K562 (cell line): ENCODE measurements around the gene PIK3C2A. TPM values are rescaled to one million over a fixed set of nuclear protein-coding genes. Genes with fewer than 3 reads are reported as not detected.
A peak's percentile ranks its signal among the peaks of the same experiment; 100 is the strongest.

ENCODE experiments used
- ATF7 ChIP-seq: fragments of 450-650 bp; IDR thresholded peaks from 2 replicates; pipeline ENCODE4 v1.7.1; 2014; ENCODE audit warnings: mild to moderate bottlenecking, moderate library complexity
- ETS1 ChIP-seq: conservative IDR thresholded peaks from 2 replicates; pipeline ENCODE4 v1.6.1; 2011; ENCODE audit warnings: low read depth, mild to moderate bottlenecking, low read length; ENCODE audit not compliant: control insufficient read depth
- ETV5 ChIP-seq: sonication (generic); formaldehyde crosslinking; IDR thresholded peaks from 2 replicates; pipeline ENCODE4 v1.4.0; 2020; ENCODE audit warnings: low read depth, mild to moderate bottlenecking, missing genetic modification reagents
- FOS ChIP-seq: IDR thresholded peaks from 3 replicates; pipeline ENCODE4 v1.6.1; 2011; ENCODE audit not compliant: insufficient read length; ENCODE audit errors: extremely low read depth
- FOXK1 ChIP-seq: sonication (generic); formaldehyde crosslinking; IDR thresholded peaks from 2 replicates; pipeline ENCODE4 v1.8.0; 2022; ENCODE audit warnings: missing genetic modification reagents, mild to moderate bottlenecking, borderline replicate concordance
- MAZ ChIP-seq, 2 experiments: fragments of 450-650 bp in 1 of 2; sonication (generic) in 1 of 2; formaldehyde crosslinking; IDR thresholded peaks in 1 of 2; conservative IDR thresholded peaks in 1 of 2; 2 replicates each; pipeline versions ENCODE4 v1.4.0 to v1.5.0; 2020; ENCODE audit warnings: mild to moderate bottlenecking in 1 of 2, missing genetic modification reagents in 1 of 2
- REST ChIP-seq, 2 experiments: fragments of 450-650 bp; formaldehyde crosslinking in 1 of 2; IDR thresholded peaks; 2 replicates each; pipeline versions ENCODE4 v1.4.0 to v1.6.1; 2014 to 2020; ENCODE audit warnings: mild to moderate bottlenecking in 2 of 2, borderline replicate concordance in 1 of 2, low read depth in 1 of 2
- TAF1 ChIP-seq: IDR thresholded peaks from 2 replicates; pipeline ENCODE4 v1.6.1; 2011; ENCODE audit warnings: mild to moderate bottlenecking, low read length, moderate library complexity; ENCODE audit not compliant: insufficient read depth, control insufficient read depth, severe bottlenecking; ENCODE audit errors: extremely low read depth
- ZBED1 ChIP-seq: IDR thresholded peaks from 2 replicates; pipeline ENCODE4 v1.6.1; 2014
- ZBTB12 ChIP-seq: fragments of 250-450 bp; sonication (Bioruptor Pico); IDR thresholded peaks from 2 replicates; pipeline ENCODE4 v1.4.0; 2020
- ZNF324 ChIP-seq: fragments of 250-450 bp; sonication (Bioruptor Pico); IDR thresholded peaks from 2 replicates; pipeline ENCODE4 v1.4.0; 2020; ENCODE audit warnings: mild to moderate bottlenecking
- ZNF639 ChIP-seq, 2 experiments: fragments of 200-800 bp in 1 of 2; sonication (Bioruptor generic) in 1 of 2; sonication (generic) in 1 of 2; formaldehyde crosslinking in 1 of 2; IDR thresholded peaks in 1 of 2; conservative IDR thresholded peaks in 1 of 2; 2 replicates each; pipeline versions ENCODE4 v1.5.0 to v1.6.1; 2016 to 2020; ENCODE audit warnings: missing compliant biosample characterization in 1 of 2, missing genetic modification characterization in 1 of 2, missing genetic modification reagents in 1 of 2
- polyA plus RNA-seq, 8 experiments: library from polyadenylated mRNA; depleted of rRNA in 4 of 8; stranded (reverse) in 5 of 8; unstranded in 3 of 8; fragments of >200 nt; fragmentation: Nextera tagmentation in 2 of 8; fragmentation: Illumina TruSeq in 1 of 8; extraction: Ambion mirVana in 2 of 8; extraction: Trizol in 1 of 8; gene quantifications; 2 replicates each; pipeline versions ENCODE4 v1.2.1 to v1.2.3, GENCODE V29; 2011 to 2014; ENCODE audit warnings: inconsistent platforms in 1 of 8, missing spikeins in 1 of 8
- total RNA-seq, 7 experiments: library from RNA; depleted of rRNA in 6 of 7; stranded (reverse); fragments of >200 nt in 6 of 7; fragmentation: Illumina TruSeq in 2 of 7; extraction: Trizol in 2 of 7; gene quantifications; 2 replicates each; pipeline versions ENCODE4 v1.2.1 to v1.2.3, GENCODE V29; 2011 to 2021; ENCODE audit warnings: low replicate concordance in 1 of 7

The PIK3C2A gene
- total and polyA plus RNA-seq, 9 of the 15 experiments (the other 6 are each of a cell fraction or from before 2014, with no cell fraction given) = 3.1 to 25.2 (median 15.6) TPM

- TF ChIP-seq ZBTB12 (CRISPR knock-in tag) = peak; percentile 72; the same call in 1 of the 2 replicates
- no peak for TF ChIP-seq ZNF639 (CRISPR knock-in tag; conservative IDR thresholded peaks at IDR 0.05 in 1 of 2, IDR thresholded peaks at IDR 0.05 in 1 of 2)
- TF ChIP-seq FOS = no peak
- 0 out of 2 replicates have a peak, but pooled peaks have one; percentile 24 for TF ChIP-seq ZBED1
- TF ChIP-seq REST (IDR thresholded peaks at IDR 0.05; ENCODE audit: borderline replicate concordance) = no peak
- TF ChIP-seq REST (CRISPR knock-in tag; IDR thresholded peaks at IDR 0.05; ENCODE audit: low read depth) = no peak
- TF ChIP-seq FOXK1 (CRISPR knock-in tag) = no peak
- 0 out of 2 replicates have a peak, but pooled peaks have one; percentile 29 for TF ChIP-seq ETS1
- peak; percentile 73 for TF ChIP-seq ATF7
- TF ChIP-seq MAZ (CRISPR knock-in tag; conservative IDR thresholded peaks at IDR 0.05 in 1 of 2, IDR thresholded peaks at IDR 0.05 in 1 of 2) = peak; percentile 64 to 71
- no peak for TF ChIP-seq ZNF324
- peak; percentile 63; the same call in 1 of the 2 replicates for TF ChIP-seq ETV5 (CRISPR knock-in tag)
- peak; percentile 77 for TF ChIP-seq TAF1
Measured at GRCh38 chr11:17207317-17208256, at the start of gene PIK3C2A (continued).
